IMR-90 (cell line): Measurements from ENCODE around the gene UCK2. TPM values are rescaled to one million over a fixed set of nuclear protein-coding genes. Genes with fewer than 3 reads are reported as not detected.

Source experiments
- ATAC-seq: fragments of 200-7000 bp; cut with Tn5 transposase; 2 replicates; pipeline ENCODE4 v1.9.1; 2020; ENCODE audit warnings: low read depth, mild to moderate bottlenecking, moderate library complexity
- BruUV-seq: library from RNA; stranded (reverse); fragments of 400-500 nt; replicated peaks from 2 replicates; lab custom pipeline; 2021; lab: Mats Ljungman, UMichigan
- CTCF ChIA-PET: fragments of 300-600 bp; formaldehyde crosslinking; extraction: SDS; loops from one replicate; lab custom pipeline; 2021; ENCODE audit warnings: antibody characterized with exemption; lab: Yijun Ruan, JAX
- POLR2A ChIA-PET: fragments of 300-600 bp; sonication (Branson Sonifier 250); formaldehyde crosslinking; loops from one replicate; lab custom pipeline; 2022; ENCODE audit warnings: antibody characterized with exemption; ENCODE audit not compliant: unreplicated experiment; lab: Charles Lee
- DNase-seq: peaks from one replicate; pipeline ENCODE4 v3.0.0; 2013
- H2AFZ ChIP-seq: replicated peaks from 2 replicates; pipeline ENCODE3; 2013; ENCODE audit warnings: low read length, mild to moderate bottlenecking; ENCODE audit not compliant: poor library complexity
- H2AK5ac ChIP-seq: 2 replicates; pipeline ENCODE4 v1.6.1; 2013; ENCODE audit warnings: low read depth, low read length, inconsistent platforms
- H2AK9ac ChIP-seq: replicated peaks from 2 replicates; pipeline ENCODE3; 2013; ENCODE audit warnings: mild to moderate bottlenecking, low read depth, low read length, moderate library complexity; ENCODE audit not compliant: poor library complexity
- H2BK120ac ChIP-seq: 2 replicates; pipeline ENCODE4 v1.6.1; 2013; ENCODE audit warnings: low read depth, low read length, inconsistent platforms
- H2BK15ac ChIP-seq: 3 replicates; pipeline ENCODE4 v1.6.1; 2013; ENCODE audit warnings: low read depth, low read length, inconsistent platforms
- H2BK20ac ChIP-seq: 2 replicates; pipeline ENCODE4 v1.6.1; 2013; ENCODE audit warnings: low read depth, mild to moderate bottlenecking, inconsistent platforms, low read length, moderate library complexity
- H2BK5ac ChIP-seq: 2 replicates; pipeline ENCODE4 v1.6.1; 2013; ENCODE audit warnings: mild to moderate bottlenecking, low read depth, low read length, inconsistent platforms; ENCODE audit not compliant: poor library complexity, severe bottlenecking
- H3K14ac ChIP-seq: replicated peaks from 2 replicates; pipeline ENCODE4 v1.6.1; 2013; ENCODE audit warnings: low read depth, low read length, inconsistent platforms
- H3K18ac ChIP-seq: 2 replicates; pipeline ENCODE4 v1.6.1; 2013; ENCODE audit warnings: low read depth, low read length, control low read depth
- H3K23ac ChIP-seq: 2 replicates; pipeline ENCODE4 v1.6.1; 2013; ENCODE audit warnings: low read depth, low read length, inconsistent platforms
- H3K27ac ChIP-seq: 2 replicates; pipeline ENCODE4 v1.5.1; 2013; ENCODE audit warnings: mild to moderate bottlenecking, control low read depth, low read length; ENCODE audit not compliant: insufficient read depth
- H3K27me3 ChIP-seq: 2 replicates; pipeline ENCODE4 v1.6.1; 2013; ENCODE audit warnings: low read length; ENCODE audit not compliant: control insufficient read depth, insufficient read depth
- H3K36me3 ChIP-seq: 2 replicates; pipeline ENCODE4 v1.6.1; 2013; ENCODE audit warnings: low read length, mixed read lengths; ENCODE audit not compliant: control insufficient read depth, insufficient read depth
- H3K4ac ChIP-seq: 2 replicates; pipeline ENCODE4 v1.6.1; 2013; ENCODE audit warnings: low read depth, low read length, inconsistent platforms
- H3K4me1 ChIP-seq: 2 replicates; pipeline ENCODE4 v1.6.1; 2013; ENCODE audit warnings: low read length, mixed read lengths; ENCODE audit not compliant: control insufficient read depth, insufficient read depth
- H3K4me2 ChIP-seq: 2 replicates; pipeline ENCODE4 v1.6.1; 2013; ENCODE audit warnings: low read depth, mild to moderate bottlenecking, control low read depth, low read length, moderate library complexity
- H3K4me3 ChIP-seq: 2 replicates; pipeline ENCODE4 v1.5.1; 2013; ENCODE audit warnings: low read depth, mild to moderate bottlenecking, control low read depth, low read length, moderate library complexity; ENCODE audit not compliant: insufficient read depth
- H3K56ac ChIP-seq: 2 replicates; pipeline ENCODE4 v1.6.1; 2013; ENCODE audit warnings: low read length, inconsistent platforms; ENCODE audit not compliant: insufficient read depth; ENCODE audit errors: extremely low read depth
- H3K79me1 ChIP-seq, 2 experiments: 2 replicates each; pipeline ENCODE4 v1.6.1; 2013; ENCODE audit warnings: low read length in 2 of 2, inconsistent platforms in 1 of 2, low read depth in 1 of 2
- H3K9ac ChIP-seq: 2 replicates; pipeline ENCODE4 v1.6.1; 2013; ENCODE audit warnings: low read depth, low read length, control low read depth
- H3K9me1 ChIP-seq: 2 replicates; pipeline ENCODE4 v1.6.1; 2013; ENCODE audit warnings: low read length, inconsistent platforms; ENCODE audit not compliant: insufficient read depth
- H3K9me3 ChIP-seq: 2 replicates; pipeline ENCODE4 v1.6.1; 2013; ENCODE audit warnings: low read length; ENCODE audit not compliant: control insufficient read depth, insufficient read depth
- H4K20me1 ChIP-seq: 2 replicates; pipeline ENCODE4 v1.6.1; 2013; ENCODE audit warnings: low read length, inconsistent platforms; ENCODE audit not compliant: insufficient read depth
- H4K5ac ChIP-seq: 2 replicates; pipeline ENCODE4 v1.6.1; 2013; ENCODE audit warnings: mild to moderate bottlenecking, low read depth, low read length, control low read depth
- H4K8ac ChIP-seq, 2 experiments: 2 replicates each; pipeline ENCODE4 v1.6.1; 2013; ENCODE audit warnings: low read depth in 2 of 2, low read length in 2 of 2, control low read depth in 1 of 2, inconsistent platforms in 1 of 2
- H4K91ac ChIP-seq: 2 replicates; pipeline ENCODE4 v1.6.1; 2013; ENCODE audit warnings: low read depth, low read length, inconsistent platforms; ENCODE audit not compliant: insufficient read depth
- BHLHE40 ChIP-seq: fragments of 150-350 bp; IDR thresholded peaks from 2 replicates; pipeline ENCODE4 v1.6.1; 2016; ENCODE audit warnings: mild to moderate bottlenecking, low read depth, low read length
- CHD1 ChIP-seq: IDR thresholded peaks from 2 replicates; pipeline ENCODE4 v1.6.1; 2012; ENCODE audit warnings: low read depth, low read length, improper control_type of control experiment
- ELK1 ChIP-seq: fragments of 150-350 bp; IDR thresholded peaks from 2 replicates; pipeline ENCODE4 v1.6.1; 2016; ENCODE audit warnings: low read depth, mild to moderate bottlenecking, low read length, moderate library complexity, borderline replicate concordance
- MAFK ChIP-seq: IDR thresholded peaks from 2 replicates; pipeline ENCODE4 v1.6.1; 2012; ENCODE audit warnings: low read depth, low read length, improper control_type of control experiment
- MXI1 ChIP-seq: IDR thresholded peaks from 2 replicates; pipeline ENCODE4 v1.6.1; 2012; ENCODE audit warnings: low read depth, mild to moderate bottlenecking, low read length, moderate library complexity, borderline replicate concordance
- NFE2L2 ChIP-seq: fragments of 150-350 bp; IDR thresholded peaks from 2 replicates; pipeline ENCODE4 v1.6.1; 2016; ENCODE audit warnings: low read depth, mild to moderate bottlenecking, low read length
- RAD21 ChIP-seq: IDR thresholded peaks from 2 replicates; pipeline ENCODE4 v1.6.1; 2012; ENCODE audit warnings: low read length, improper control_type of control experiment
- USF2 ChIP-seq: fragments of 150-350 bp; IDR thresholded peaks from 2 replicates; pipeline ENCODE4 v1.6.1; 2017; ENCODE audit warnings: mild to moderate bottlenecking, antibody characterized with exemption, low read length, low read depth
- WGBS, 2 experiments: methylation state at CpG; one replicate each; pipeline versions ENCODE4 v1.1.5 to v1.1.7; 2013; ENCODE audit warnings: missing lambda C conversion rate in 2 of 2; ENCODE audit not compliant: insufficient read length in 1 of 2; ENCODE audit errors: extremely low coverage in 2 of 2; 5-methylcytosine and 5-hydroxymethylcytosine counted together
- dilution Hi-C: fragments of 300-500 bp; cut with HindIII; formaldehyde crosslinking; loops from one replicate; pipeline ENCODE4 v1.14.3; 2018; ENCODE audit warnings: low sequenced_read_pairs; ENCODE audit not compliant: unreplicated experiment
- in situ Hi-C: fragments of 300-500 bp; cut with MboI; formaldehyde crosslinking; loops from 3 replicates; pipeline ENCODE4 v1.14.3; 2019; ENCODE audit warnings: low sequenced_read_pairs, inconsistent platforms, mixed read lengths
- intact Hi-C: fragments of 100-400 bp; cut with micrococcal nuclease; formaldehyde crosslinking; loops from 2 replicates; pipeline ENCODE4 v1.10.0; 2022
- polyA plus RNA-seq, 3 experiments: library from polyadenylated mRNA; depleted of rRNA; stranded (reverse); fragments of >200 nt; gene quantifications; 2 replicates each; pipeline ENCODE4 v1.2.3, GENCODE V29; 2012; ENCODE audit warnings: low replicate concordance in 1 of 3
- total RNA-seq: library from RNA; depleted of rRNA; stranded (reverse); fragments of >200 nt; gene quantifications from 2 replicates; pipeline ENCODE4 v1.2.3, GENCODE V29; 2012

The UCK2 gene
- total and polyA plus RNA-seq, 2 of the 4 experiments (the other 2 are of a cell fraction), result 83.0 to 87.8 TPM

- Histone ChIP-seq H2AK5ac (peak overlapping the region; percentile 61), H3K4me1 (peaks cover 8% of the 10 kb centered on the region), H4K91ac (no peak overlapping the region; the same call in 1 of the 2 replicates), H4K5ac (peak overlapping the region; percentile 49), H3K9me1 (peaks cover 16% of the 10 kb centered on the region), H3K4me2 (0 out of 2 replicates have a peak overlapping the region, but pooled peaks have one; percentile 3), H3K27ac (peak overlapping the region; percentile 25; the same call in 1 of the 2 replicates), H3K18ac (no peak overlapping the region), H2BK15ac (peak overlapping the region; percentile 2; the same call in 1 of the 3 replicates), H3K36me3 (no peaks in the 10 kb centered on the region; the same call in 1 of the 2 replicates), H3K9ac (no peak overlapping the region), H2BK20ac (no peak overlapping the region; the same call in 1 of the 2 replicates), H3K4me3 (no peak overlapping the region), H4K20me1 (peaks cover 25% of the 10 kb centered on the region), H3K27me3 (no peaks in the 10 kb centered on the region), H4K8ac (peak overlapping the region in 1 of 2 experiments; percentile 54; a peak in 1 of 4 replicates), H2AK9ac (no peak overlapping the region), H2AFZ (no peak overlapping the region), H3K14ac (no peak overlapping the region; the same call in 1 of the 2 replicates), H3K9me3 (no peaks in the 10 kb centered on the region), H2BK5ac (no peak overlapping the region), H3K56ac (no peak overlapping the region), H3K79me1 (peaks cover 61 to 86% of the 10 kb centered on the region in 2 experiments), H3K23ac (peak overlapping the region; percentile 1; the same call in 1 of the 2 replicates), H2BK120ac (no peak overlapping the region), H3K4ac (0 out of 2 replicates have a peak overlapping the region, but pooled peaks have one; percentile 0)
- no TSS peak for BruUV-seq
- CTCF ChIA-PET, result interaction anchor here (1.2 to 1.8 kb wide), 3 partner anchors 10 to 15 kb away, joined by 3 to 8 read pairs (median 3); no protein-coding TSS in a partner anchor
- in situ Hi-C loops (no loop called here), dilution Hi-C loops (no loop called here), intact Hi-C loops (no loop called here)
- DNase-seq (no peak), ATAC-seq (peak; percentile 43)
- POLR2A ChIA-PET, result no interaction called here
- TF ChIP-seq NFE2L2 (no peak), ELK1 (no peak), BHLHE40 (no peak), MXI1 (no peak), RAD21 (no peak), USF2 (no peak), CHD1 (no peak), MAFK (no peak)
- WGBS, 2 experiments, result 82% methylated on average over 4 of the region's 9 CpGs; no CpG with 5 or more reads in 1 of the 2 experiments
These were observed 56.7 kb downstream of the UCK2 start for GRCh38 chr1:165884009-165884689.
